Pericardium fibroblast (primary cell): ENCODE measurements around the gene CRACDL. TPM values are rescaled to one million over a fixed set of nuclear protein-coding genes. Genes with fewer than 3 reads are reported as not detected.

Source experiments
- total RNA-seq: library from RNA; depleted of rRNA; stranded (reverse); fragments of >200 nt; gene quantifications from 2 replicates; pipeline ENCODE4 v1.2.3, GENCODE V29; 2015

The CRACDL gene, protein sequence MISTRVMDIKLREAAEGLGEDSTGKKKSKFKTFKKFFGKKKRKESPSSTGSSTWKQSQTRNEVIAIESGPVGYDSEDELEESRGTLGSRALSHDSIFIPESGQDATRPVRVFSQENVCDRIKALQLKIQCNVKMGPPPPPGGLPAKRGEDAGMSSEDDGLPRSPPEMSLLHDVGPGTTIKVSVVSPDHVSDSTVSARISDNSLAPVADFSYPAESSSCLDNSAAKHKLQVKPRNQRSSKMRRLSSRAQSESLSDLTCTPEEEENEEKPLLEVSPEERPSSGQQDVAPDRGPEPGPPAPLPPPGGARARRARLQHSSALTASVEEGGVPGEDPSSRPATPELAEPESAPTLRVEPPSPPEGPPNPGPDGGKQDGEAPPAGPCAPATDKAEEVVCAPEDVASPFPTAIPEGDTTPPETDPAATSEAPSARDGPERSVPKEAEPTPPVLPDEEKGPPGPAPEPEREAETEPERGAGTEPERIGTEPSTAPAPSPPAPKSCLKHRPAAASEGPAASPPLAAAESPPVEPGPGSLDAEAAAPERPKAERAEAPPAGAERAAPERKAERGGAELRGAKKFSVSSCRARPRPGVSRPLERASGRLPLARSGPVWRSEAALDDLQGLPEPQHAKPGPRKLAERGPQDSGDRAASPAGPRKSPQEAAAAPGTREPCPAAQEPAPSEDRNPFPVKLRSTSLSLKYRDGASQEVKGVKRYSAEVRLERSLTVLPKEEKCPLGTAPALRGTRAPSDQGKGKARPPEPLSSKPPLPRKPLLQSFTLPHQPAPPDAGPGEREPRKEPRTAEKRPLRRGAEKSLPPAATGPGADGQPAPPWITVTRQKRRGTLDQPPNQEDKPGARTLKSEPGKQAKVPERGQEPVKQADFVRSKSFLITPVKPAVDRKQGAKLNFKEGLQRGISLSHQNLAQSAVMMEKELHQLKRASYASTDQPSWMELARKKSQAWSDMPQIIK
- total RNA-seq, result under 0.01 and 0.12 TPM in 2 replicates

DNA sequence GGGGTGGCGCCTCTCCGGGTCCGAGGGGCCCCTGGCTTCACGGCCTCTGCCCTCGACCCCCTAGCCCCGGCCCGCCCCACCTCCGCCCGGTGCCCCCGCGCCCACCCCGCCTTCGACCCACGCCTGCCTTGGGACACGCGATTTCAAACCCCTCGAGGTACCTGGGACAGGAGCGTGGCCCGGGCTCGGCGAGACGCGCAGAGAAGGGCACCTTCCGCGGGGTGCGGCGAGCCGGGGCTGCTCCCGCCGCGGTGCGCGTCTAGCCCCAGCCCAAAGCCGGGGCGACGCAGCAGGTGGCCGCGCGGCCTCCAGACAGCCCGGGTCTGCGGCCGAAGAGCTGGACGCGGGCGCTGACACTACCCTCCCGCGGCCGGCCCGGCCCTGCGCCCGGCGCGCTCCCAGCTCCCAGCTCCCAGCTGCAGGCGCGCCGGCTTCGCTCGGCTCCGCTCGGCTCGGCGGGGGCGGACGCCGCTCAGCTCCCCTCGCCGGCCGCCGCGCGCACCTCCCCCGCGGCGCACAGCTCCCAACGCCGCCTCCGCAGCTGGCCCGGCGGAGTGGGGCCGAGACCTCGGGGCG lies at the start of gene CRACDL:
TSS of gene CRACDL (minus strand) at position 449 of the 576 bp plus-strand sequence. CDS start 89,425 bp downstream, outside the sequence.

Other genes starting within 250 kb of the CRACDL start
- gene MGAT4A, start 205.1 kb downstream of the CRACDL start, total RNA-seq, result 0.12 and 0.68 TPM in 2 replicates
- gene C2orf15, start 205.5 kb upstream of the CRACDL start, total RNA-seq, result not detected in 2 replicates
- gene TSGA10, start 218.7 kb upstream of the CRACDL start, total RNA-seq, result 1.1 and 2.5 TPM in 2 replicates
- 5.5 and 10.6 TPM in 2 replicates for gene LIPT1, start 218.7 kb upstream of the CRACDL start, total RNA-seq
- gene MITD1, start 244.8 kb upstream of the CRACDL start, total RNA-seq, result 17.3 and 28.0 TPM in 2 replicates
- gene MRPL30, start 245.0 kb upstream of the CRACDL start, total RNA-seq, result 22.4 and 22.6 TPM in 2 replicates